ENCODE measurements around the gene ACO2. TPM values are rescaled to one million over a fixed set of nuclear protein-coding genes. Genes with fewer than 3 reads are reported as not detected.

Gene ACO2
- total and polyA plus RNA-seq, 2 of the 13 experiments (the other 11 are each of a cell fraction or from before 2014, with no cell fraction given) = 19.2 to 45.6 TPM

GRCh38 chr22:41448189-41448808 lies 20.6 kb upstream of the ACO2 start (continued):
- TF ChIP-seq, protein P1, sequence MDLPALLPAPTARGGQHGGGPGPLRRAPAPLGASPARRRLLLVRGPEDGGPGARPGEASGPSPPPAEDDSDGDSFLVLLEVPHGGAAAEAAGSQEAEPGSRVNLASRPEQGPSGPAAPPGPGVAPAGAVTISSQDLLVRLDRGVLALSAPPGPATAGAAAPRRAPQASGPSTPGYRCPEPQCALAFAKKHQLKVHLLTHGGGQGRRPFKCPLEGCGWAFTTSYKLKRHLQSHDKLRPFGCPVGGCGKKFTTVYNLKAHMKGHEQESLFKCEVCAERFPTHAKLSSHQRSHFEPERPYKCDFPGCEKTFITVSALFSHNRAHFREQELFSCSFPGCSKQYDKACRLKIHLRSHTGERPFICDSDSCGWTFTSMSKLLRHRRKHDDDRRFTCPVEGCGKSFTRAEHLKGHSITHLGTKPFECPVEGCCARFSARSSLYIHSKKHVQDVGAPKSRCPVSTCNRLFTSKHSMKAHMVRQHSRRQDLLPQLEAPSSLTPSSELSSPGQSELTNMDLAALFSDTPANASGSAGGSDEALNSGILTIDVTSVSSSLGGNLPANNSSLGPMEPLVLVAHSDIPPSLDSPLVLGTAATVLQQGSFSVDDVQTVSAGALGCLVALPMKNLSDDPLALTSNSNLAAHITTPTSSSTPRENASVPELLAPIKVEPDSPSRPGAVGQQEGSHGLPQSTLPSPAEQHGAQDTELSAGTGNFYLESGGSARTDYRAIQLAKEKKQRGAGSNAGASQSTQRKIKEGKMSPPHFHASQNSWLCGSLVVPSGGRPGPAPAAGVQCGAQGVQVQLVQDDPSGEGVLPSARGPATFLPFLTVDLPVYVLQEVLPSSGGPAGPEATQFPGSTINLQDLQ (CRISPR knock-in tag; IDR thresholded peaks at IDR 0.05) = no peak
- TF ChIP-seq RXRB (CRISPR knock-in tag; IDR thresholded peaks at IDR 0.05; ENCODE audit: borderline replicate concordance) (peak; percentile 63; the same call in 1 of the 2 replicates), ZNF549 (CRISPR knock-in tag; IDR thresholded peaks at IDR 0.05) (no peak), FOXK2 (IDR thresholded peaks at IDR 0.05) (peak; percentile 52; the same call in 1 of the 2 replicates), ZSCAN29 (CRISPR knock-in tag; conservative IDR thresholded peaks at IDR 0.05) (no peak), TFAP4 (IDR thresholded peaks at IDR 0.05; ENCODE audit: borderline replicate concordance, low read depth) (peak; percentile 56; the same call in 1 of the 2 replicates), MEF2D (CRISPR knock-in tag; IDR thresholded peaks at IDR 0.05) (peak; percentile 100), THYN1 (CRISPR knock-in tag; IDR thresholded peaks at IDR 0.05; ENCODE audit: borderline replicate concordance, low read depth) (no peak), SMAD1 (CRISPR knock-in tag; IDR thresholded peaks at IDR 0.05; ENCODE audit: borderline replicate concordance, low read depth) (no peak), ZNF589 (CRISPR knock-in tag; conservative IDR thresholded peaks at IDR 0.05) (no peak), ETS1 (CRISPR knock-in tag; IDR thresholded peaks at IDR 0.05) (no peak), IKZF4 (CRISPR knock-in tag; IDR thresholded peaks at IDR 0.05; ENCODE audit: borderline replicate concordance, low read depth, not compliant biosample characterization) (no peak), HOXA9 (CRISPR knock-in tag; IDR thresholded peaks at IDR 0.05; ENCODE audit: borderline replicate concordance) (no peak), NAIF1 (CRISPR knock-in tag; IDR thresholded peaks at IDR 0.05; ENCODE audit: borderline replicate concordance) (no peak), PLRG1 (conservative IDR thresholded peaks at IDR 0.05) (no peak)
- TF ChIP-seq, protein P2, sequence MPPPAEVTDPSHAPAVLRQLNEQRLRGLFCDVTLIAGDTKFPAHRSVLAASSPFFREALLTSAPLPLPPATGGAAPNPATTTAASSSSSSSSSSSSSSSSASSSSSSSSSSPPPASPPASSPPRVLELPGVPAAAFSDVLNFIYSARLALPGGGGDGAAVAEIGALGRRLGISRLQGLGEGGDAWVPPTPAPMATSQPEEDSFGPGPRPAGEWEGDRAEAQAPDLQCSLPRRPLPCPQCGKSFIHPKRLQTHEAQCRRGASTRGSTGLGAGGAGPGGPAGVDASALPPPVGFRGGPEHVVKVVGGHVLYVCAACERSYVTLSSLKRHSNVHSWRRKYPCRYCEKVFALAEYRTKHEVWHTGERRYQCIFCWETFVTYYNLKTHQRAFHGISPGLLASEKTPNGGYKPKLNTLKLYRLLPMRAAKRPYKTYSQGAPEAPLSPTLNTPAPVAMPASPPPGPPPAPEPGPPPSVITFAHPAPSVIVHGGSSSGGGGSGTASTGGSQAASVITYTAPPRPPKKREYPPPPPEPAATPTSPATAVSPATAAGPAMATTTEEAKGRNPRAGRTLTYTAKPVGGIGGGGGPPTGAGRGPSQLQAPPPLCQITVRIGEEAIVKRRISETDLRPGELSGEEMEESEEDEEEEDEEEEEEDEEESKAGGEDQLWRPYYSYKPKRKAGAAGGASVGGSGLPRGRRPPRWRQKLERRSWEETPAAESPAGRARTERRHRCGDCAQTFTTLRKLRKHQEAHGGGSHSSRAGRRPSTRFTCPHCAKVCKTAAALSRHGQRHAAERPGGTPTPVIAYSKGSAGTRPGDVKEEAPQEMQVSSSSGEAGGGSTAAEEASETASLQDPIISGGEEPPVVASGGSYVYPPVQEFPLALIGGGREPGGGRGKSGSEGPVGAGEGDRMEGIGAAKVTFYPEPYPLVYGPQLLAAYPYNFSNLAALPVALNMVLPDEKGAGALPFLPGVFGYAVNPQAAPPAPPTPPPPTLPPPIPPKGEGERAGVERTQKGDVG (CRISPR knock-in tag; IDR thresholded peaks at IDR 0.05; ENCODE audit: borderline replicate concordance) = 0 out of 2 replicates have a peak, but pooled peaks have one; percentile 47
- TF ChIP-seq, protein P3, sequence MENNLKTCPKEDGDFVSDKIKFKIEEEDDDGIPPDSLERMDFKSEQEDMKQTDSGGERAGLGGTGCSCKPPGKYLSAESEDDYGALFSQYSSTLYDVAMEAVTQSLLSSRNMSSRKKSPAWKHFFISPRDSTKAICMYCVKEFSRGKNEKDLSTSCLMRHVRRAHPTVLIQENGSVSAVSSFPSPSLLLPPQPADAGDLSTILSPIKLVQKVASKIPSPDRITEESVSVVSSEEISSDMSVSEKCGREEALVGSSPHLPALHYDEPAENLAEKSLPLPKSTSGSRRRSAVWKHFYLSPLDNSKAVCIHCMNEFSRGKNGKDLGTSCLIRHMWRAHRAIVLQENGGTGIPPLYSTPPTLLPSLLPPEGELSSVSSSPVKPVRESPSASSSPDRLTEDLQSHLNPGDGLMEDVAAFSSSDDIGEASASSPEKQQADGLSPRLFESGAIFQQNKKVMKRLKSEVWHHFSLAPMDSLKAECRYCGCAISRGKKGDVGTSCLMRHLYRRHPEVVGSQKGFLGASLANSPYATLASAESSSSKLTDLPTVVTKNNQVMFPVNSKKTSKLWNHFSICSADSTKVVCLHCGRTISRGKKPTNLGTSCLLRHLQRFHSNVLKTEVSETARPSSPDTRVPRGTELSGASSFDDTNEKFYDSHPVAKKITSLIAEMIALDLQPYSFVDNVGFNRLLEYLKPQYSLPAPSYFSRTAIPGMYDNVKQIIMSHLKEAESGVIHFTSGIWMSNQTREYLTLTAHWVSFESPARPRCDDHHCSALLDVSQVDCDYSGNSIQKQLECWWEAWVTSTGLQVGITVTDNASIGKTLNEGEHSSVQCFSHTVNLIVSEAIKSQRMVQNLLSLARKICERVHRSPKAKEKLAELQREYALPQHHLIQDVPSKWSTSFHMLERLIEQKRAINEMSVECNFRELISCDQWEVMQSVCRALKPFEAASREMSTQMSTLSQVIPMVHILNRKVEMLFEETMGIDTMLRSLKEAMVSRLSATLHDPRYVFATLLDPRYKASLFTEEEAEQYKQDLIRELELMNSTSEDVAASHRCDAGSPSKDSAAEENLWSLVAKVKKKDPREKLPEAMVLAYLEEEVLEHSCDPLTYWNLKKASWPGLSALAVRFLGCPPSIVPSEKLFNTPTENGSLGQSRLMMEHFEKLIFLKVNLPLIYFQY (CRISPR knock-in tag; IDR thresholded peaks at IDR 0.05; ENCODE audit: borderline replicate concordance) = peak; percentile 60; the same call in 1 of the 2 replicates

Data from HepG2 (cell line).